GM18526 (cell line): ENCODE results near the gene CIAO3.

Experiments
- POLR2A ChIP-seq: IDR thresholded peaks from 3 replicates; pipeline ENCODE4 v1.6.1; 2011; ENCODE audit not compliant: insufficient read length; ENCODE audit errors: extremely low read depth

Gene CIAO3

DNA sequence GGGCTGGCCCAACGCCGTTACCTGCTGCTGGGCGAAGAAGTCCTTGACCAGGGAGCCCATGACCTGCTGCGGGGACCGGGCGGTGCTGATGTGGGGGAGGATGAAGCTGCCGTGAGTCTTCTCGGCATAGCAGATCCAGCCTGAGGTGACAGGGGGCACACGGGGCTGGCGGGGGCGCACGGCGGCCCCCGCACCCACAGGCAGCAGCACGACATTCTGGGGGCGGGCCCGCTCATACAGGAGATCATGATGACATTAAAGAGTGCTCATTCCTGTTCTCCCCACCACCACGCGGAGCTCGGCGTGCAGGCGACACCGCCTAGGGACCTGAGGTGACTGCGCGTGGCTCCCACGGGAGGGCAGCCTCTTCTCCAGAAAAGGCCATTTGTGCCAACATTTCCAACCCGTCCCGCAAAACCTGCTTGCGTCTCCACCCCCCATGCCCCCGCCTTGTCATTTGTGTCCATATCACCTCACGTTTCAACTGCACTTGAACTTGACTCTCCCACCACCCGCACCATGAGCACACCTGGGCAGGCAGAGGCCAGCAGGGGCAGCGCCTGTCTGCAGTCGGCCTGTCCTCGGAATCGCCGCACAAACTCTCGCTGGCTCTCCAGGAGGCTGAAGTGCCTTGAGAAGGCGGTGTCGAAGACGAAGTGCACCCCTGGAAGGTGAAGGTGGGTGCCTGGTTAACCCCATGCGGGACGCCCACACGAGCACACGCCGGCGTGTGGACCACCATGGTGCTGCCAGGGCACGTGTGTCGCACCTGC is 6.4 kb downstream of the CIAO3 start:
- TF ChIP-seq POLR2A: no peak

DNA sequence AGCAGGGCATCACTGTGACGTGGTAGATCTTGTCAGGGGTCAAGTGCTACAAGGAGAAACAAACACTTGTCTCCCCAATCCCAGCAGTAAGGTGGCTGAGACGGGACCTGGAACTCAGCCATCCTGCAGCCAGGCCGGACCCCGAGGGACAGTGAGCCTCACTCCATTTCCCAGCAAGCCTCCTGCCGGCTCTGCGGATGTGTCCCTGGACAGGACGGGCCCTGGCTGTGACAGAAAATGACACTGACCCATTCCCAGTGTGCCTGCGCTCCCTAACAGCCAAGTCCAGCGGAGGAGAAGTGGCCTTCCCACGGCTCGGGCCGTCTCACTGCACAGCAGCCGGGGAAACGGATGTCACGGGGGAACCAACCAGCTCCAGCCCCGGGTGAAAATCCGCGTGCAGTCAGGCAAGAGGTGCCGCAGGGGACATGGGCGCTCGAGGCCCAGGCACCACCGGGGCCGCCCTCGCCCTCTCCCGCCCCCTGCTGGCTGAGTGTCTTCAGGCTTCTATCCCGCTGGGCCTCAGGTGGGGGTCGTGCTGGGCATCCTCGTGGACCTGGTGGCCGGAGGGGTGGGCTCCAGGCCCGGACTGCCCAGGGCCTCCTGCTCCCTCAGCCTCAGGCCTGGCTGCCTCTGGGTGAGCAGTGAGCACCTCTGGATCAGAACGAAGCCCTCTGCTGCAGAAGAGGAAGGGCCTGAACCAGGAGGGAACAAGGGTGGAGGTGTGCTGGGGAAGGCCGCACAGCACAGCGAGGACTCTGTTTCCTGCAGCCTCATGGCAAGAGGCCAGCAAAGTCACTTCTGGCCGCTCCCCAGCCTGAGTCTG is 7.2 kb downstream of the CIAO3 start:
- TF ChIP-seq POLR2A: no peak

- no peak for TF ChIP-seq POLR2A
These were observed 7.9 kb downstream of the CIAO3 start for GRCh38 chr16:732936-733335.

GRCh38 chr16:732332-732731 is 8.5 kb downstream of the CIAO3 start:
- no peak for TF ChIP-seq POLR2A

- TF ChIP-seq POLR2A: no peak
These were observed 9.9 kb downstream of the CIAO3 start for GRCh38 chr16:730666-731509.

- no peak for TF ChIP-seq POLR2A
These were observed 10.8 kb downstream of the CIAO3 start for GRCh38 chr16:729768-730665.

DNA sequence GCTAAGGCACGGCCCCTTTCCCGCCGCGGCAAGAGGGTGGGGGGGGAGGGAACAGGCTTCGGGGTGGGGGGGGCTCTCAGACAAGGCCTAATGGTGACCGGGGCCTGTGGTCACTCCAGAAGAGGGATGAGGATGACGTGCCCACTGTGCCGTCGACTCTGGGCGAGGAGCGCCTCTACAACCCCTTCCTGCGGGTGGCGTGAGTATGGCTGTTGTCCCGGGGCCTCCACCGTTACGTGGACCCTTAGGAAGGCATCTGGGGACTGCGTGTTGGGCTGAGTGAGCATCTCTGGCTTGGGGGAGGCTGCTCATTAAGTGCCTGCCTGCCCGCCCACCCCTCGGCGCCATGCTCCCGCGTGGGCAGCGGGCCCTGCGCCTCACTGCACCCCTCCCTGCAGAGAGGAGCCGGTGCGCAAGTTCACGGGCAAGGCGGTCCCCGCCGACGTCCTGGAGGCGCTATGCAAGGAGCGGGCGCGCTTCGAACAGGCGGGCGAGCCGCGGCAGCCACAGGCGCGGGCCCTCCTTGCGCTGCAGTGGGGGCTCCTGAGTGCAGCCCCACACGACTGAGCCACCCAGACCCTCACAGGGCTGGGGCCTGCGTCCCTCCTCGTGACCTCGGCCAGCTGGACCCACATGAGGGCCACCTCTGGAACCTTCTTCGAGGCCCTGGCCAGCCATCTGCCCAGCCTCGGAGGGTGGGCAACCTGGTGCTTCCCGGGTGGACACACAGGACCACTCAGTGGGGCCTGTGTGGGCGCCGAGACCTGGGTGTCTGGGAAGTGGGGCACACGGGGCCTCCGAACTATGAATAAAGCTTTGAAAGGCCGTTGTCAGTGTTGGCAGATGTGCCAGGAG is 11.7 kb downstream of the CIAO3 start:
- TF ChIP-seq POLR2A: no peak

- no peak for TF ChIP-seq POLR2A
These were observed 12.5 kb downstream of the CIAO3 start for GRCh38 chr16:728131-728889.

DNA sequence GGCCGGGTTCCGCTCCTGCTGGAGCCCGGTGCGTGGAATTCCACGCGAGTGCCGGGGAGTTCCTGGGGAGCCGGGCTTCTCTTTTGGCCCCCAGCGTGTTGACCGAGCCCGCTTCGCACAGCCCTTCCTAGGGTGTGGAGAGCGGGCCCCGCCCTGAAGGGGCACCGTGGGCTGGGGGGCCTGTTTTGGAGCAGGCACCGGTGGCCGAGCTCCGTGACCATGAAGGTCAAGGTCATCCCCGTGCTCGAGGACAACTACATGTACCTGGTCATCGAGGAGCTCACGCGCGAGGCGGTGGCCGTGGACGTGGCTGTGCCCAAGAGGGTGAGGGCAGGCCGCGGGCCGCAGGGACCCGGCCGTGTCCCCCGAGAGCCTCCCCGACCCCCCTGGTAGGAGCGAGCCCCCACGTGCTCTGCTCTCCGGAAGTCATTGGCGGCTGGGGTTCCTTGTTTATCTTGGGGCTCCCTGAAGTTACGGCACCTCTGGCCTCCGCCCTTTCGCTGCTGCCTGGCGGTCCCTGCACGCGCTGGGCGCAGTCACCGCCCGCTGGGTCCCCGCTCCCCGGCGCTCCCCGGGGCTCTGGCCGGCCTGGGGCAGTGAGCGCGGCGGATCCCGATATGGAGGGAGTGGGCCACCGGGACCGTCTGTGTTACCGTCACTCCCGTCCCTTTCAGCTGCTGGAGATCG is 13.4 kb downstream of the CIAO3 start:
- no peak for TF ChIP-seq POLR2A

DNA sequence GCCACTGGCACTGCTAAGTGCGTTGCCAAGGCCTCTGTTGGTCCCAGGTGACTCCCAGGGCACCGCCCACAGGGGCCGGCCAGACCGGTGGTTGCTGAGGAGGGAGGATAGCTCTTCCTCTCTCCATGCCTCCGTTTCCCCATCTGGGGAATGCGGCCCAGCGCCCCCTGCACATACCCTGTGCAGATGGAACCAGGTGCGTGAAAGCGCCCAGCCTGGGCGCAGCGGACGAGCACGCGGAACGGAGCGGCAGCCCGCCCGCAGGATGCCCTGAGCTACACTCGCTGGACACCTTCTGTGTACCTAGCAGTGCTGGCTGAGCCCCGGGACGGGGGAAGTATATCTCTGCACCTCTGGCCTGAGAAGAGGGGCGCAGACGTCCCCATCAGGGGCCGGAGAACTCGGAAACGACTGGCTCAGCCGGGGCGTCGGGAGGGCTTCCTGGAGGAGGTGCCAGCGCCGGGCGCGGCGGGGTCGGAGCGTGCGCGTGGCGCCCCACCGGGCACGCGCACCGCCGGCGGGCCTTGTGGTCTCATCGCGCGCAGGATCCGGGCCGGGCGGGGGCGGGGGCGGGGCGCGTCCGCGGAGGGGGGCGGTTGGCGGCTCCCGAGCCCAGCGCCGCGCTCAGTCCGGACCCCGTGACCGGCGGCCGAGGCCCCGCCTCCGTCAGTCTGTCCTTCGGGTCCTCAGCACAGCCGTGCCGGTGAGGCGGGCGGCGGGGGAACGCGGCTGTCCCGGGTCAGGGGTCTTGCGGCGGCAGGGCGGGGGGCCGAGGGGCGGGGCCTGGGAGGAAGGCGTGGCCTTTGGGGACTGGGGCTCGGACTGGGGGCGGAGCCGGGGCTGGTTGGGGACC is 14.1 kb downstream of the CIAO3 start, which contains the start of the genes CCDC78 and HAGHL:
Gene CCDC78, minus strand, starts transcription at position 6 of the 853 bp plus-strand sequence. CDS start 76 bp downstream, outside the sequence.
Gene HAGHL, plus strand, starts transcription at position 669 of the 853 bp plus-strand sequence. CDS start 404 bp downstream, outside the sequence.
- TF ChIP-seq POLR2A: peak; percentile 36

- no peak for TF ChIP-seq POLR2A
These were observed 14.7 kb downstream of the CIAO3 start for GRCh38 chr16:726188-726437.
